MM.1S (cell line): ENCODE data around the gene ABO.

Source experiments
- CTCF ChIP-seq: fragments of 300-600 bp; sonication (generic); IDR thresholded peaks from 2 replicates; pipeline ENCODE4 v1.5.1; 2016; ENCODE audit warnings: antibody characterized with exemption, low read length, mixed read lengths
- EZH2 ChIP-seq: fragments of 300-600 bp; sonication (generic); optimal IDR thresholded peaks from 2 replicates; pipeline ENCODE3; 2017; ENCODE audit warnings: low read depth, mild to moderate bottlenecking, antibody characterized with exemption, low read length, mixed read lengths
- EZH2phosphoT487 ChIP-seq: fragments of 300-600 bp; sonication (generic); IDR thresholded peaks from 2 replicates; pipeline ENCODE4 v1.6.1; 2018; ENCODE audit warnings: antibody characterized with exemption, low read length

- TF ChIP-seq CTCF = no peak
- no peak for TF ChIP-seq EZH2
- TF ChIP-seq EZH2phosphoT487 = no peak
Observed at GRCh38 chr9:133235549-133236222, 39.3 kb downstream of the ABO start.
